T-helper 22 cell (primary cell): ENCODE results near the gene PJA2.
"Not testable (repeated sequence)": the region's sequence is repeated elsewhere in the genome, so short reads cannot be mapped to it uniquely, and the experiment has no call there.

Experiments used
- DNase-seq: peaks from one replicate; pipeline ENCODE4 v3.0.0-alpha.2; 2020; ENCODE audit warnings: low read depth

PJA2 gene, protein sequence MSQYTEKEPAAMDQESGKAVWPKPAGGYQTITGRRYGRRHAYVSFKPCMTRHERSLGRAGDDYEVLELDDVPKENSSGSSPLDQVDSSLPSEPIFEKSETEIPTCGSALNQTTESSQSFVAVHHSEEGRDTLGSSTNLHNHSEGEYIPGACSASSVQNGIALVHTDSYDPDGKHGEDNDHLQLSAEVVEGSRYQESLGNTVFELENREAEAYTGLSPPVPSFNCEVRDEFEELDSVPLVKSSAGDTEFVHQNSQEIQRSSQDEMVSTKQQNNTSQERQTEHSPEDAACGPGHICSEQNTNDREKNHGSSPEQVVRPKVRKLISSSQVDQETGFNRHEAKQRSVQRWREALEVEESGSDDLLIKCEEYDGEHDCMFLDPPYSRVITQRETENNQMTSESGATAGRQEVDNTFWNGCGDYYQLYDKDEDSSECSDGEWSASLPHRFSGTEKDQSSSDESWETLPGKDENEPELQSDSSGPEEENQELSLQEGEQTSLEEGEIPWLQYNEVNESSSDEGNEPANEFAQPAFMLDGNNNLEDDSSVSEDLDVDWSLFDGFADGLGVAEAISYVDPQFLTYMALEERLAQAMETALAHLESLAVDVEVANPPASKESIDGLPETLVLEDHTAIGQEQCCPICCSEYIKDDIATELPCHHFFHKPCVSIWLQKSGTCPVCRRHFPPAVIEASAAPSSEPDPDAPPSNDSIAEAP

DNA sequence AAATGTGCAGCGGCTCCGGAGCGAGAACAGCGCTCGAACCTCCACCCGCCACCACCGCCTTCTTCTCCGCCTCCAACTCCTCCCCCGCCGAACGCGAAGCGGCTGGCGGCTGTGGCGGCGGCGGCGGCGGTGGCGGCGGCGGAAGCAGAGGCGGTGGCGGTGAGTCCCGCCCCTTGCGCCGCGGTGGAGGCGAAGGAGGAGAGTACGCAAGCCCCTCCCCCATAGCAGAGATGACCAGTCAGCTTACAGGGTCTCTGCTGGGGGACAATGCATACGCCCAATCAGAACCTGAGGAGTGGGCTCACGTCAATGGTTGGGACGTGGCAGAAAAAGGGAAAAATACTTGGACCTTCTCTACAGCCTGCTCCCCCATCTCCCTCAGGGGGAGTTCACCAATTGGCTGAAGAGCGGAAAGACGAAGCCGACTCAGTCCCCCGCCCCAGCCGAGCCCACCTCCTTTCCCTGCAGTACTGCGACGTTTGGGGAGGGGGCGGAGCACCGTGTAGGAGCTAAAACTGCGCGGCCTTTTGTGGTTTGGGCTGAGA lies at the start of gene PJA2:
PJA2 (minus strand) TSS at position 131 of the 545 bp plus-strand sequence. CDS start 26,541 bp downstream, outside the sequence.
- DNase-seq, result peak; percentile 95

DNA sequence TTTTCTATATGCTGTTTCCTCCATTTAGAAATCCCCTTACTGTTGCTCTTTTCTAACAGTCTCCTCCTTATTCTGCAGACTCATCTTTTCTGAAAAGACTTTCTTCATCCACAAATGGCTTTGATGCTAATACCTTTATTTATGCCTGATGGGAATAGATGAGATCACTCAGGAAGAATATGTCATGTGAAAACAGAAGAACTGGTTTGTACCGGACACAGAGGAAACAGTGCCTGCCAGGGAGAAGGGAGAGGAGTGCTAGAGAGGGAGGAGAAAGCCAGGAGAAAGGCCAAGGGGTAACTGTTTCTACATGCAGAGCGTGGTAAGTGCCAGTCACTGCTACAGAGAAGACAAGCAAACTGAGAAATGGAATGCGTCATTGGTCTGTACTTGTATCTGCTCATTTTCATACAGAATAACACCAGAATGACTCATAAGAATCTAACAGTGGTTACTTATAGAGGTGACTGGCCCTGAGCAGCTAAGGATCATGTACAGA lies 45.9 kb upstream of the PJA2 start:
- DNase-seq, result no peak

DNA sequence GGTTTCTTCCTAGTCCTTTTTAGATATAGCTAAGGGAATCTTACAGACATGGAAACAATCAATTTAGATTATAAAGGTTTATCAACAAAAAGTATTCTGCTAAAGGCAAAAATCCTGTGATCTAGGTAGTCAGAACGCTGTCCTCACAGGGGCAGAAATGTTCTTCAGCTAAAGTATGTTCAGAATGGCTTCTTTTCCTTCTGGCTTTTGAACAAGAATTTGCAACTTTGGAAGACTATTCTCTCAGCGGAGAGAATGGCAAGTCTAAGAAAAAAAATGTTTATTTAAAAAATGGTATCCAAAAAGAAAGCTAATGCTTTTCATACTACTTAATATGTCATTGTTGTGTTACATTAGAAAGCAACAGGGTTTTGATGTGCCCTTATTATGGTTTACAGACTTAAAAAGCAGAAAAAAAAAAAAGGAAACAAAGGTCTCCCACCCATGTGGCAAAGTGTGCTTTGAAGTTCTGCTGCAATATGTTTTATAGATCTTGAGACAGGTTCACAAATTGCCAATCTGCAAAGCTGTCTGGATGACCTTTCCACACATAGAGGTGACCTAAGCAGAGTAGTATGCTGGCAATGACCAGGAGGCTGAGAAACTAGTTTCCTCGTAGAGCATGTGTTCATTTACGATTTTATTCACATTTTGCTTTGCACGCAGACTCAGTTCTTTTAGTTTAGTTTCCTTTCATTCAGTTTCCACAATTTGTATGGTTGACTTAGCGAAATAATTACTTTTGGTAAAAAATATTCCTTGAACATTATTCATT lies 45.1 kb upstream of the PJA2 start:
- no peak for DNase-seq

DNA sequence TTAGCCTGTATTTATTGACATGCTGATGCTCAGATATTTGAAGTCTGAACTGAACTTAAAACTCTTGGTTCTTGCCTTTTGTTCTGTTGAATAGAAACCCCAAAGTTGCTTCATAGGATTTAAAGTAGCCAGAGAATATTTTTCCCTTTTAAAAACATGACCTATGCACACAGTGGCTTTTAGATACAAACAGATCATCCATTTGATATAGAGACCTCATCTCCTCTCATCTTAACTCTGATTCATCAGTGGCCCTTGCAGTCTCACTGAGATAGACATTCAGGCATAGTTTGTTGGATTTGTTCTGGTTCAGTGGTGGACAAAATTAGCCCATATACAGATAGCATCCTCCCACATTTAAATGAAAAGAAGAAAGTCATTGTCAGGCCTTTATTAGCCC lies 43.5 kb upstream of the PJA2 start:
- DNase-seq, result no peak

DNA sequence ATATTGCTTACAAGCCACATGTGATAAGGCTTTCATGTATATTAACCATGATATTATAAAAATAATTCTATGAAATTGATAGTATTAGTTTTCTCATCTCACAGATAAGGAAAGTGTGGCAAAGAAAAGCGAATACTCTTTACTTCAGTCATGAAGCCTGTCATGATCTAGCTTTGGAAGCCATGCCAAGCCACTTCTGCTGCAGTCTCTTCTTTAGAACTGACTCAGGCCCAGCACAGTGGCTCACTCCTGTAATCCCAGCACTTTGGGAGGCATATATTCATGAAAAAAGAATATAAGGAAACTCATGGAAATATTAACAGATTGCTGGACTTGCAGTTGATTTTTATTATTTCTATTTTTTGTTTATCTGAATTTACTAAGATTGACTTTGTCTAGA lies 42.9 kb upstream of the PJA2 start:
- DNase-seq, result no peak

DNA sequence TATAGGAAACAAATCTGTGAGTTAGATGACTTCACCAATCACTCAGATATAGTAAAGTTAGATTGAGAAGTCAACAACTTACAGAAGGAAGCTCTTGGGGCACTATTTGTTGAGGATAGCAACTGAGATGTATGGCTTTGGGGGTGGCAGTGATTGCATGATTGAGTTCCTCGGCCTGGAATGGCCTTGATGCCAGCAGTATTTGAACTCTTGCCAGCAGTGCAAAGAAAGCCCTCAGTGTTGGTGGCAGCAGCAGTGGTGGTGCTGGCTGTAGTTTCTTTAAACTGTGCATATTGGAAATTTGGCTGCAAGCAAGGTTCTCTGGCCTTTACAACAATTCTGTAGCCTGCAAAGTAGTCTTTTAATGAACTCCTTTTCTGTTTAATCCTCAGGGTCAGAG lies 41.4 kb upstream of the PJA2 start:
- no peak for DNase-seq

DNA sequence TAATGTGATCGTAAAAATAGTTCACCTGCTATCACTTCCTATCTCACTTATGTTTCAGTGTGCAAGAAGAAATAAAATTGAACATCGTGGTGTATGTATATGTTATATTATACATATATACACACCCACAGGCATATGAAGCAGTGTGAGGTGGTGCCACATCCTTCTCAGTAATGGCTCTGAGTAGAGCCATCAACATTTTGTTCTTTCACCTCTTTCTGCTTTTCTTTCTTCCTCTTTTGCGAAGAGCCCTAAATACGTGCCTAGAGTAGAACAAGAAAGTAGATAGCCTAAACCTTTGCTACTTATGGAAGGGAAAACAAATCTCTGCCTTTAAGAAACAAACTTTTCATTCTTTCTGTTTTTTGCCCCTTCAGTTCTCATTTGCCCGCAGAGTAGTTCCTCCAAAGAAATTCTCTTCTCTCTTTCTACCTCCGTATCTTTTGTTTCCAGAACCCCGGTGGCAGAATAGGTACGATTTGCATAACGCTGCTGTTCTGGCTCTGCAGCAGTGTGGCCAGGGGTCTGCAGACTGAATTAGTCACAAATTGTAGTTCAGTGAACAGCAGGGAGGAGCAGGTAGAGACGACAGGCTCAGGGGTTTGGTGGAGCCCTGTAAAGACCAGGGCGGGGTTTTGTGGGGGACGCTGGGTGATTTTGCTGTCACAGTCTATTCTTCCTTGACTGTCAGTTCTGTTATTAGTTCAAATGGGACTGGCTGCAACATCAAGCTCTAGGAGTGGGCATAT lies 40.5 kb upstream of the PJA2 start:
- DNase-seq, result no peak

DNA sequence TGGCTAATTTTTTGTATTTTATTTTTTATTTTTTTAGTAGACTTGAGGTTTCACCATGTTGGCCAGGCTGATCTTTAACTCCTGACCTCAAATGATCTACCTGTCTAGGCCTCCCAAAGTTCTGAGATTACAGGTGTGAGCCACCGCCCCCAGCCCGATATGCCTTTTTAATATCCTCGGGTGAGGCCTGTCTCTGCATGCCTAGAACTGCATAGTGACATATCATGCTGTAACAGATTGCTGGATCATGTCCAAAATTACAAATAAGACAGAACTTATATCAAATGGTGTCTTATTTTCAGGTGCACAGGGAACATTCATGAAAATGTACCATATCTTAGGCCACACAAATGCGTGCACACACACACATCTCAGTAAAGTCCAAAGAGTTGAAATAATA lies 39.1 kb upstream of the PJA2 start:
- no peak for DNase-seq

DNA sequence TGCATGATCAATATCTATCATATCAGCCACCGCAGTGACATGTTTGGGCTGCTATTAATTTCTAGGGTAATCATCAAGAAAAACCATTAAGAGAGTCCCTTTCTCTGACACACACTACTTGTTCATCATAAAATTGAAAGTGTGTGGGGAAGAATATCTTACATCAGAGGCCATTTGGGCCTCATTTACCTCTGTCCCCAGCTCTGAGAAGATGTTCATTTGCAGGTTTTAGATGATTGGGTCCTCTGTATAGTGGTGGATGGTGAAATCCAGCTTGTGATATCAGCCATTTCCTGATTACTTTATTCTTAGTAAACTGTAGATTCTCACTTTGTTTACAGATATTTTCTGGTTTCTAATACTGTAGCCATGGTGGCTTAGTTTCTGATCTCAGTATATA lies 29.8 kb upstream of the PJA2 start:
- no peak for DNase-seq

DNA sequence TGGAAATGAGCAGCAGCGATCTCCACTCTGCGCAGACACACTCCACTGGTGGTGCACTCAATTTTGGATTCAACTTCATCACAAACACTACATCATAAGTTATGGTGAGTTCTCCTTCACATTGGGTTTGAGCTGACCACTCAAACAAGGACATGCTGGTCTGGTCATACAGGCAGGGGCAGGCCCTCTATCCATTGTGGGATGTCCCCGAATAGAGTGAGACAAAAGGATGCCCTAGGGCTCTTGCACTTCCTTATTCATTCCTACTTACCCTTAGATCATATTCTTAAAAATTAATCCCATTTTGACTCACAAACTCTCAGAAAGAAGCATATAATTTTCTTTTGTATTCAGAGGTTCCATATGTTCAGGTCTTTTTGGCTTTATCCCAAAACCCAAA lies 16.3 kb upstream of the PJA2 start:
- no peak for DNase-seq

DNA sequence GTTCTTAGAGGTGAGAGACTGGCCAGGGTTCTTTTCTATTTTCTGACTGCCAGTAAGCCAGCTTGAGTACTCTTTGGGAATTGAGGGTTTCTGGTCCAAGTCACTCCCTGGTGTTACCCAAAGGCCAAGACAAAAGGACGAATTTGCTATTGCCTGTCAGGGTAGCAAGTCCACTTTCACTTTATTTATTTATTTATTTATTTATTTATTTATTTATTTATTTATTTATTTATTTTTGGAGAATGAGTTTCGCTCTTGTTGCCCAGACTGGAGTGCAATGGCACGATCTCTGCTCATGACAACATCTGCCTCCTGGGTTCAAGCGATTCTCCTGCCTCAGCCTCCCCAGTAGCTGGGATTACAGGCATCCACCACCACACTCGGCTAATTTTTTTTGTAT lies 15.7 kb upstream of the PJA2 start:
- DNase-seq, result not testable (repeated sequence)

DNA sequence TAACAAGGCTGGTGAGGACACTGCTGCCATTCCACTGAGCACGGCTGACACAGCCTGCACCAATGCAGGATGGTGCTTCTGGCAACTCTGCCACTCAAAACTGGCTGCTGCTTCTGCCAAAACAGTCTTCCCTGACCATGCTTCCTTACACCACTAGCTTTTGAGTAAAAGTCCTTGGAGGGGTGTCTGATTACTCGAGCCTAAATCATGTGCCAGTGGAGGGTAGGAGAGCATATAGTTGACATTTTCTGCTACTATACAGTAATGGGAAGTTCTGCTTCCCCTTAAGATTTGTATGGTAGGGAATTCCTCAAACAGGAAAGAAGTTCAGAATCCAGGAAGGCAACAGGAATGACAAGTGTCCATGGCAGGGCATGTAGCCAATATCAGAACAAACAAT lies 12.2 kb upstream of the PJA2 start:
- DNase-seq, result no peak

DNA sequence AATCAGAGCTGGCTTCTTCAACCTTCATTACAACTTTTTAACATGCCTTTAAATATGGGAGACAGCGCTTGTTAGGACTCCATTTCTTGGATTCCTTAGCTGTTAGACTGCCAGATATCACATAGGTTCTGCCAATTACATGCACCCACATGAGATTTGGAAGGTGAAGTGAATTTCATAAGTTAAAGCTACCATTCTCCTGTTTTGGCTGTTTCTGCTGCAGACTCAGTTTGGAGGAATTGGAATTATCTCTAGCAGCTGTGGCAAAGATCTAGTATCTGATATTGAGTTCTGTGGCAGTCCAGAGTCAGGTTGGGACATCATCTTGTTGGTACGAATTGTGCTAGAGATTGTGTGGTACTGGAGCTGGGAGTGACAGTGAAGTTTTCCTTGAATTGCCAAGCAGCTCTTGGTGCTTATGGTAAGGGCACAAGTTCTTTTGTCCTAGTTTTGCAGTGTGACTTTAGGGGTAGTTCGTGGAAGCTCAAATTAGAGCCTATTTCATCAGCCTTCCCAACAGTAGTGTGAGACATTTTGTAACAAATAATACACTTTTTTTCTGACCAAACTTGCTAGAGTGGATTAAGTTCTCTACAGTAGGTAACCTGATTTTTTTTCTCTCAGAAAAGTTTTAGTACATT lies 9.1 kb upstream of the PJA2 start:
- DNase-seq, result no peak

DNA sequence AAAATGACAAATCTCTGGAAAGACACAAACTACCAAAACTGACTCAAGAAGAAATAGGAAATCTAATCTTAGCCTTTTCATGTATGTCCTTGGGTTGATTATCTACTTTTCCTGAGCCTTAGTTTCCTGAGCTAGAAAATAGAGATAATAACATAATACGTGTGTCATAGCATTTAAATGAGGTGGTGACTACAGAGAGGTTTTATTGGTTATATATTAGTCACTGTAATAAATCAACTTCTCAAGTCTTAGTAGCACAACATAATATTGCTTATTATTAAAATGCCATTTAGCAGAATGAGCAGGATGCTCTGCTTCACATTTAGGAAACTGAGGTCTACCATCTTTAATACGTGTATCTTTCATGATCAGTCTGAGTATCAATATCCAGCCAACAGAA lies 7.1 kb upstream of the PJA2 start:
- no peak for DNase-seq

DNA sequence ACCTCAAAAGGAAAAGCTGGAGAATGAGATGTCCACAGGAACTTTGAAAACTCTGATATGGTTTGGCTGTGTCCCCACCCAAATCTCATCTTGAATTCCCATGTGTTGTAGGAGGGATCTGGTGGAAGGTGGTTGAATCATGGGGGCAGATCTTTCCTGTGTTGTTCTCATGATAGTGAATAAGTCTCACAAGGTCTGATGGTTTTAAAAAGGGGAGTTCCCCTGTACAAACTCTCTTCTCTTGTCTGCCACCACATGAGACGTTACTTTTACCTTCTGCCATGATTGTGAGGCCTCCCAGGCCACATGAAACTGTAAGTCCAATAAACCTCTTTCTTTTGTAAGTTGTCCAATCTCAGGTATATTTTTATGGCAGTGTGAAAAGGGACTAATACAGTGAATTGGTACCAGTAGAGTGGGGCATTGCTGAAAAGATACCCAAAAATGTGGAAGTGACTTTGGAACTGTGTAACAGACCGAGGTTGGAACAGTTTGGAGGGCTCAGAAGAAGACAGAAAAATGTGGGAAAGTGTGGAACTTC lies 4.2 kb upstream of the PJA2 start:
- not testable (repeated sequence) for DNase-seq

DNA sequence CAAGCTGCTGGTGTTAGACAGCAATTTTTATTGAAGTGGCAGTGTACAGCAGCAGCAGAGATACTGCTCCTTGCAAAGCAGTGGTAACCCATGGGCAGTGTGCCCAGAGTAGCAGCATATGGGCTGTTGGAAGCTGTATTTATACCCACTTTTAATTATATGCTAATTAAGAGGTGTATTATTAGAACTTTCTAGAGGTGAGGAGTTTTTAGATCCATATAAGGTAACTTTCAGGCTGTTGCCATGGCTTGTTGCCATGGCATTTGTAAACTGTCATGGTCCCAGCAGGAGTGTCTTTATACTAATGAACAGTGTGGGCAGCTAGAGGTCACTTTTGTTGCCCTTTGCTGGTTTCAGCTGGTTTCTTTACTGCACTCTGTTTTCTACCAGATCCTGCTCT lies 3.7 kb upstream of the PJA2 start:
- no peak for DNase-seq

DNA sequence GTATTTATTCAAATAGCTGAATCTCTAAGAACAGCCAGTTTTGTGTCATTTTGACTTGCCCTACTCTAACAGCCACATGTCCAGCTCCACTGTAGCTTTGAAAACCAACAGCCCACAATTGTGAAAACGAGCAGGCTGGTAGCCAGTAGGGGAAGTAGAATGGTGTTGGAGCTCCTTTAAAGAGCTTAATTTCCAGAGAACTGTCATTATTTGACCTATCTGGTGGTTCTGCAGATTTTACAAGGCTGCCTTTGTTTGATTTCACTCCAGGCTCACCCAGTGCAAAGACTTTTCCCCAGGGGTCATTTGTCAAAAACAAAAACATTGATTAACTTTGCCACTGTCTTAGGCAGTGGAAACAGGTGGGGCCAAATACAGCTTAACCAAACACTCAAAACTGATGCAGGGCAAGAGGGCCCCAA lies 3.2 kb upstream of the PJA2 start:
- DNase-seq, result no peak

DNA sequence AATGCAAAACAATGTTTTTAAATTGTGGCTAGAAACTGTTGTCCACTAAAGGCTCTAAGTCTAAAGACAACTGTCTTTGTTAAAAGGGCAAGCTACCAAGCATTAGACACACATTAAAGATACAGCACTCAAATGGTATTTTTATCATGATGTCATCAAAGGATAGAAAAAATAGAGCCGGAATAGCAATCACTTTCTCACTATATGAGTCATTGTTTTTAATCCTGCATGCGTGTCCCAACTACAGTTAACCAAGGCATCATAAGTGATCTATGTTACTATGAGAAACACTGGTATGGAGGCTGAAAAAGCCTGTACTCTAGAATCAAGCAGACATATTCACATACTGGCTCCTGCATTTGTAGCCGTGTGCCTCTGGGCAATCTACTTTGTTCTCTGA lies 1.9 kb upstream of the PJA2 start:
- no peak for DNase-seq

DNA sequence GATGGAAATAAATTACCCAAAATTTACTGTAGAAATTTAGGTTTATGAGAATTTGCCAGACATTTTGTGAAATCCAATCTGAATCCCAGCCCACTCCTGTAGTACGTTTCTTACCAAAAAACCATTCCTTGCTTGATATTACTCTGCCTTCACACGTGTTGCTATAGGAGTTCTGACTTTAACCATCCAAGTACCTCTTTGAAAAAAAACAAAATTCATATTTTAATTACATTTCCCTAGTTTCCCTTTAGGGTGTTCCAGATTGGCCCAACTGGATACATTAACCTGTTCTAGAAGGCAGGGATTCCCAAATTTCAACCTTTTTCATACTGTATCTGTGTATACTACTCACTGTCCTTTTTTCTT lies 1.4 kb upstream of the PJA2 start:
- no peak for DNase-seq

DNA sequence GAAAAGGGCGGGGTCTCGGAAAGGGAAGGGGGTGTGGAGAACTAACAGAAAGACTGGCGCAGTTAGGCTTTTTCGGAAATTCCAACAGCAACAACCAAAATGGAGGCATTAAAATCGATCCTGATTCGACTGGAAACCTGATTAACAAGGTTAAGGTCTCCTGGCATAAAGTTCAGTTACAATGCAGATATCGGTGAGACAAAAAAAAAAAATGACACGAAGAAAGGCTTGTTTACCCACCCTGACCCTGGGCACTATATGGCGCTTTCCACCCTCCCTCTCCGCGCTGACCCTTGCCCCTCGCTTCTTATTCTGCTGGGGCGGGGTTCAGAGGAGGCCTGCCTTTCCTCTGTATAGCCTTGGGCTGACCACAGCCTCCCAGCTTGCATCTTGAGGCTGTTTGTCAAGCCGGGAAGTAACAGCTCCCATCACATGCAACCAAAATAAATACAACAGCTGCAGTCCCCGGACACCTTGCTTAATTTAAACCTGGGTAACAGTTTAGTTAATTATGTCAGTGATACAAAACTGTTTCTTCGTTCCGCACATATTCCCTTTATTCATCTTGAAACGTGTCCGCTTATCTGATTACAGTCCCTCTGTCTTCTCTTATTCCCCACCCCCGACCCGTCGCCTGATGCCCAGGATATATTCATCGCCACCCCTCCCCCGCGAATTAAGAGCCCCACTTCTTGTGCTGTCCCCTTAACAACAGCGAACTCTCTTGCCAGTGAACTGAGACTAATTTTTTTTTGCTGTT lies 795 bp upstream of the PJA2 start:
- DNase-seq, result peak; percentile 12
